Activated CD4-positive, alpha-beta T cell treated with anti-CD3 and anti-CD28 coated beads, Interleukin-2, amount 50 U/mL, for 4 hours (primary cell): ENCODE measurements around the gene STK32C.

Experiments used
- DNase-seq, 2 experiments: peaks; one replicate each; pipeline ENCODE4 v3.0.0-alpha.2; 2020

STK32C gene

GRCh38 chr10:132178672-132179545, 128.8 kb downstream of the STK32C start:
- DNase-seq, result no peak

GRCh38 chr10:132178046-132178445, 129.7 kb downstream of the STK32C start:
- DNase-seq, result no peak

- no peak for DNase-seq
These were observed 130.9 kb downstream of the STK32C start for GRCh38 chr10:132176623-132177500.

DNA sequence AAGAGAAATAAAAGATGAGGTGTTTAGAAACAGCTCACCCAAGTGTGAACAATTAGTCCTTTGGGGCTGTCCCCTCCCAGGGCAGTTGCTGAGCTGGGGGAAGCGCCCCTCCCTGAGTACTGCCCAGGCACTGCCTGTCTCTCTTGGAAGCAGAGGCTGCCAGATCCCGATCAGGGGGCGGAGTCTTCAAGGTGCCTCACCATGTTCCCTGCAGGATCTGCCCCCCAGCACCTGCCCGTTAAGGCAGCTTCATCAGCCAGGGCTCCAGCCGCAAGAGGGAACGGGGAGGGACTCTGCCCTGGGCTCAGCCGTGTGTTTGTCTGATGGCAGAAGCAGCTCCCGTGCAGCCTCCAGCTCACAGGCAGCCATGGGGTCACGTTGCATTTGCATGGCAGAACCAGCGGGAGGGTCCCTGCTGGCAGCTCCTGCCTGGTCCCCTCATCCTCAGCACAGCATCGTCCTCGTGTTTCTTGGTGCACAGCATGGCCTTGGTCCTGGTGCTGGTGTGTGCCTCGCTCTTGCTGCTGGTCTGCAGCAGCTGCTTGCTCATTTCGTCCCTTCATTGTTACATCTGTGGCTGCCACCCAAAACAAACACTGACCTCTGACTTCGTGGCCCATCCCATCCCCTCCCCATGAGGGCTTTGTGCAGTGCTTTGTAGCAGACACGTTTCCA, 131.7 kb downstream of the STK32C start:
- DNase-seq, result no peak

DNA sequence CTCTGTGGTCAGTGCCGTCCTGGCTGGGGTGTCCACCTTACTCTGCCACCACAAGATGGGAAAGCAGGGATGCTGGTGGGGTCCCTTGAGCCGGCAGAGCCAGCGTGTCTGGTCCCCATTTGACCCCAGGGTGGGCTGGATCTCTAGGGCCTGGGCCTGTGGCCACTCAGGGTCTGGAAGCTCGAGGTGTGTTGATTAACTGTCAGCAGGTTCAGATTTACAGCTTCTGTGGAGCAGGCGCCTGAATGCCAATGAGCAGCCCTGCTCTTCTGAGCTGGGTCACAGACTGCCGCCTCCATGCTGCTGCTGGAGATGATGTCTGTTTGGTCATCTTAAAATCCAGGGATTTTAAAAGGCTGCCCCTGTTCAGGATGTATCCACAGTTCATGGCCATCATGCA, 132.3 kb downstream of the STK32C start:
- DNase-seq, result no peak

- no peak for DNase-seq
These were observed 133.5 kb downstream of the STK32C start for GRCh38 chr10:132174237-132174636.

- no peak for DNase-seq
These were observed 134.6 kb downstream of the STK32C start for GRCh38 chr10:132173185-132173584.

- no peak for DNase-seq
These were observed 135.4 kb downstream of the STK32C start for GRCh38 chr10:132172091-132173066.

DNA sequence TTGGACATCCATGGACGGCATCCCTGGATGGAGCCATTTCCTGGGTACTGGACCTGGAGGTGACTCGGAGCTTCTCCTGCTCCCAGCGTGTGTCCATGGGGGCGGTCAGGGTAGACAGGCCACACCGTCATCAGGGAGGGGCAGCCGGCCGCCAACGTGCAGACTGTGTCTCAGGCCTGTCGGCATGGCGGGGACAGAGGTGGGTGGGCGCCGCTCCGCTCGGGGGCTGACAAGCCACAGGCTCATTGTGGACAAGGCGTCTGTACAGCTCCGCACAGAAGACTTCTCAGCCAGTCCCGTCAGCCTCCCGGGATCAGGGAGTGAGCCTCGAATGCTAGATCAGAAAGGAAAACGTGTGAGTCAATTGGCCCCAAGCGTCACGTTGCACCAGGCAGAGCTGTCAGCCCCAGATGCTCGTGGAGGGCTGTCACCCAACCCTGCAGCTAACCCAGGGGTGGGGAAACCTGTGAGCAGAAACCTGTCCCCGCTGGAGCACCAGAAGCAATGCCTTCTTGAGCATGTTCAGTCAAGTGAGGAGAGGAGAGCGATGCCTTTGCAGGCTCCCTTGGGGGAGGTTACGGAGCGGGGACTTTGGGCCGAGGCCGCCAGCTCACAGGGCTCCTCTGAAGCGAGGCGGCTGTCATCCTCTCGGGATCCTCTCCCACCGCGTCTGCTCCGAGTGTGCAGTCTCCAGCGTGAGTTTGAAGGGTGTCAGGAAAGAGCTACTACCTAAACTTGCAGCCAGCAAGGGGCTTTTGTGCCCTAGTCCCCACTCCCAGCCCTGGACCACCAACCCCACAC, 137.0 kb downstream of the STK32C start:
- no peak for DNase-seq

DNA sequence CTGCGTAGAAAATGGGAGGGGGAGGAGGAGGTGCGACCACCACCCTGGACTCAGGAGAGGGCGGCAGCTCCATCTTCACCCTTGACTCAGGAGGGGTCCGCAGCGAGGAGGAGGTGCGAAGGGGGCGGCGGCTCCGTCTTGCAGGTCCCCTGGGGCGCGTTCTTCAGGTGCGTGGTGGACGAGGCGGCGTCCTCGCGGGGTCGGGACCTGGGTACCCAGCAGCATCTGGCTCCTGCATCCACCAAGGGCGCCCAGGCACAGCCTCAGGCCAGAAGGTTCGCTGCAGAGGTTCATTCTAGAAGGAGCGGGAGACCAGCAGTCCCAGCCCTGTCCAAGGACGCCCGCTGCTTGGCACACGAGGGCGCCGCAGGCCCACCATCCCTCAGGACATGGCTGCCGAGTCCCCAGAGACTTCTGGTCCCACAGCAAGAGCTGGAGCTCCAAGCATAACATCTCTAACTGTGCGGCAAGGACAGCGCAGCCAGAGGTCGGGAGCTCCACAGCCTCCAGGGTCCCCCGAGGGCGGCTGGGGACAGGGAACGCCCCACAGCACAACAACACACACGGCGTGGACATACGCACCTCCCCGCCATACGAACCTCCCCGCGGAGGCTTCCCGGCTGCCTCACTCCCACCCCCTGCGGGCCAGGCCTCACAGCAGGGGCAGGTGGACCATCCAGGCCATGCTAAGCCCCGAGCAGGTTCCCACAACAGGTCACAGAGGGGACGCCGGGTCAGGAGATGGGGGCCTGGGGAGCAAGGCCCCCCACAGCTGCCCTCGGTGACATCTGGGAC, 137.8 kb downstream of the STK32C start:
- DNase-seq, result no peak

- DNase-seq, result no peak
These were observed 138.6 kb downstream of the STK32C start for GRCh38 chr10:132169031-132169765.

DNA sequence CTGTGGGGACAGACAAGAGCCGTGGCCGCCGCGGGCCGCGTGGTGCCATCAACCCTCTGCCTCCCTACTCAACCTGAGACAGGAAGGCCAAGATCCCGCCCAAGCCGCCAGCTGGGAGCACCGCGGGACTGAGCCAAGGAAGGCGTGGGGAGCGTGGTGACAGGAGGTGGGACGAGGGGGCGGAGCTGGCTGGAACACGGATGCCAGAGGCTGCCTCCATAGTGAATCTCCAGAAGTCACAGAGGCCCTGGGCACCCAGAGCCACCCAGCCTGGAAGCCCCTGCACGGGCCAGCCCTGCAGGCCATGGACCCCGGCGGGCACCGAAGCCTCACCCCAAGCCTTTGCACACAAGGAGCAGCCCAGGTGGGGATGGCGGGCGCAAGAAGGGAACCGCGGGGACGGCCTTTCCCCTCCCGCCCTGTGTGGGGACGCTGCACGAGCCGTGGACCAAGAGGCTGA, 139.1 kb downstream of the STK32C start:
- DNase-seq, result no peak

GRCh38 chr10:132167976-132168375, 139.8 kb downstream of the STK32C start:
- no peak for DNase-seq

GRCh38 chr10:132167041-132167674, 140.6 kb downstream of the STK32C start:
- no peak for DNase-seq

DNA sequence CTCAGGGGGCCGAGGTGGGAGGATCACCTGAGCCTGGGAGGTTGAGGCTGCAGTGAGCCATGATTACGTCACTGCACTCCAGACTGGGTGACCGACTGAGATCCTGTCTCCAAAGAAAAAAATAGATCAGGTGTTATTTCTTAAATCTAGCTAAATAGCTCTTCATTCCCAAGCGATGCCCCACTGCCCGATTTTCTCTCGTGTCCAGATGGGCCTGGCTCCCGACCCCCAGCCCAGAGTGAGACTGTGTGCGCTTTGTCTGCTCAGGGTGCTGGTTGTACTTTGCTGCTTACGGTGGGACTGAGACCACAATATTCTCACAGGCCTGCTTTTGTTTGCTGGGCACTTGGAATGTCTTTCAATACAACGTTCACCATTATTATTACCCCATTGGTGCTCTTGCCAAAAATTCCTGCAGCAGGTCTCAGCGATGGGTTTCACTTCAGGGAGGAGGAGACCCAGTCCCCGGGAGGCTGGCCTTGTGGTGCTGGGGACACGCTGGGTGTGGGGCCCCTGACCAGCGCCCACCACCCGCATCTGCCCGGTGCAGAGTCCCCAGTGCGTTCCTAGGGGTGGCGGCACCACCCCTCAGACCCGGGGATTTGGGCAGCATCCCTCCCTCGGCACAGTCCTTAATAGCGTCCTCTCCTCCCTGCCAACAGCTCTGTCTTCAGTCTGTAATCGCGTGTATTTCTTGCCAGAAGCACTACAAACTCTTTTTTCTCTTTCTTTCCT, 141.4 kb downstream of the STK32C start:
- no peak for DNase-seq

DNA sequence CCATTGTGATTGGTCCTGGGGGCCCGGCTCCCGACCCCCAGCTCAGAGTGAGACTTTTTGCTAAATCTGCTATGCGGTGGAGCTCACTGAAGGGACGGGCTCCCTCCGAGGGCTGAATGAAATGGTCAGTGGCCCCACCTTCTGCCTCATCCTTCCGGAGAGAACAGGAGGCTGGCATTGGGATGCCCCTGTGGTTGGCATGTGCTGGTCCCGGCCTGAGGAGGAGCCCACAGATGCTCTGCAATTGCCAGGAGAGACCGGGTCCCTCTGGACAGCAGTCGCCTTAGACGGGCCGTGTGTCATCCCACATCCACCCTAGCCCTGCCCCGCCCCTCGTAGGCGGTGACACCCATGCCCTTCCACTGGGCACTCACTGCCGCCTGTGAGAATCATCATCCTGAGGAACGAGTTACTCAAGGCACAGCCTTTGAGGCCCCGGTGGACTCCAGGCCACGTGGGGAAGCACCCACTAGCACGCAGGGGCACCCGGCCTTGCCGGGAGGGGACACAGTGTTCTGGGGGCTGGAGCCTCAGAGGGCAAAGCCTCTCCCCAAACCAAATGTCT, 142.3 kb downstream of the STK32C start:
- DNase-seq, result no peak

- DNase-seq, result no peak
These were observed 142.9 kb downstream of the STK32C start for GRCh38 chr10:132164761-132165278.
